PC-9 (cell line): ENCODE measurements around the gene GRB14. TPM values are rescaled to one million over a fixed set of nuclear protein-coding genes. Genes with fewer than 3 reads are reported as not detected.
"Not testable (repeated sequence)": the region's sequence is repeated elsewhere in the genome, so short reads cannot be mapped to it uniquely, and the experiment has no call there.

Experiments used
- BruUV-seq: library from RNA; stranded (reverse); fragments of 400-500 nt; replicated peaks from 2 replicates; lab custom pipeline; 2021; lab: Mats Ljungman, UMichigan
- CTCF ChIA-PET: fragments of 300-600 bp; sonication (Branson Sonifier 250); formaldehyde crosslinking; loops from one replicate; lab custom pipeline; 2022; ENCODE audit warnings: antibody characterized with exemption; lab: Charles Lee
- POLR2A ChIA-PET: fragments of 300-600 bp; sonication (Branson Sonifier 250); formaldehyde crosslinking; loops from one replicate; lab custom pipeline; 2022; ENCODE audit warnings: antibody characterized with exemption; ENCODE audit not compliant: unreplicated experiment; lab: Charles Lee
- DNase-seq, 2 experiments: peaks; one replicate each; pipeline versions ENCODE4 v3.0.0 to v3.0.0-alpha.2; 2015 to 2022; ENCODE audit warnings: mixed read lengths in 1 of 2
- H2AFZ ChIP-seq: fragments of 200-600 bp; sonication (generic); 2 replicates; pipeline ENCODE4 v1.8.1; 2017; ENCODE audit warnings: antibody characterized with exemption
- H3F3A ChIP-seq: fragments of 200-600 bp; sonication (generic); 2 replicates; pipeline ENCODE4 v1.8.1; 2017; ENCODE audit warnings: antibody characterized with exemption, mild to moderate bottlenecking, low read depth; ENCODE audit not compliant: insufficient read depth
- H3K27ac ChIP-seq: fragments of 200-600 bp; sonication (generic); 2 replicates; pipeline ENCODE4 v1.6.1; 2016; ENCODE audit warnings: mixed run types
- H3K27me3 ChIP-seq: fragments of 200-600 bp; sonication (generic); 2 replicates; pipeline ENCODE4 v1.6.1; 2016; ENCODE audit warnings: low read depth, mixed run types; ENCODE audit not compliant: insufficient read depth
- H3K36me3 ChIP-seq: fragments of 200-600 bp; sonication (generic); 2 replicates; pipeline ENCODE4 v1.6.1; 2016; ENCODE audit warnings: low read depth, mixed run types
- H3K4me1 ChIP-seq: fragments of 200-600 bp; sonication (generic); replicated peaks from 2 replicates; pipeline ENCODE4 v1.6.1; 2016; ENCODE audit warnings: mixed run types; ENCODE audit not compliant: insufficient read depth
- H3K4me2 ChIP-seq: fragments of 200-600 bp; sonication (generic); 2 replicates; pipeline ENCODE4 v1.6.1; 2017; ENCODE audit warnings: mixed run types
- H3K4me3 ChIP-seq: fragments of 200-600 bp; sonication (generic); 2 replicates; pipeline ENCODE4 v1.6.1; 2016; ENCODE audit warnings: mixed run types
- H3K79me2 ChIP-seq: fragments of 200-600 bp; sonication (generic); 2 replicates; pipeline ENCODE4 v1.6.1; 2017; ENCODE audit warnings: low read depth, mixed run types
- H3K9me2 ChIP-seq: fragments of 200-600 bp; sonication (generic); 2 replicates; pipeline ENCODE4 v1.8.1; 2017; ENCODE audit warnings: mild to moderate bottlenecking; ENCODE audit not compliant: insufficient read depth
- H3K9me3 ChIP-seq: fragments of 200-600 bp; sonication (generic); 2 replicates; pipeline ENCODE4 v1.8.1; 2016; ENCODE audit warnings: low read depth; ENCODE audit not compliant: insufficient read depth
- H4K20me1 ChIP-seq: fragments of 200-600 bp; sonication (generic); 2 replicates; pipeline ENCODE4 v1.8.1; 2017; ENCODE audit not compliant: insufficient read depth
- CTCF ChIP-seq: fragments of 200-600 bp; sonication (generic); conservative IDR thresholded peaks from 2 replicates; pipeline ENCODE4 v1.6.1; 2017; ENCODE audit warnings: mixed run types, antibody characterized with exemption, mild to moderate bottlenecking, moderate library complexity
- EZH2 ChIP-seq: fragments of 200-600 bp; sonication (generic); IDR thresholded peaks from 2 replicates; pipeline ENCODE4 v1.8.0; 2017; ENCODE audit warnings: antibody characterized with exemption, low read depth
- intact Hi-C: fragments of 100-400 bp; cut with micrococcal nuclease; formaldehyde crosslinking; loops from one replicate; pipeline ENCODE4 v1.10.0; 2022; ENCODE audit not compliant: unreplicated experiment
- total RNA-seq: library from RNA; stranded (reverse); gene quantifications from 2 replicates; pipeline ENCODE4 v1.2.3, GENCODE V29; 2021

GRB14 gene
- total RNA-seq, 1 experiment from 2014 or later = 3.4 TPM

GRCh38 chr2:164473021-164473420 is 148.3 kb downstream of the GRB14 start:
- Histone ChIP-seq H3K4me3 (no peak overlapping the region), H3K79me2 (no peaks in the 10 kb centered on the region), H3K9me2 (no peaks in the 10 kb centered on the region), H2AFZ (no peak overlapping the region), H3K27ac (no peak overlapping the region), H3K4me1 (no peaks in the 10 kb centered on the region), H3K27me3 (no peaks in the 10 kb centered on the region), H3K9me3 (no peaks in the 10 kb centered on the region), H3K36me3 (no peaks in the 10 kb centered on the region), H4K20me1 (no peaks in the 10 kb centered on the region), H3F3A (no peaks in the 10 kb centered on the region), H3K4me2 (no peak overlapping the region)
- DNase-seq = no peak
- CTCF ChIA-PET = no interaction called here
- TF ChIP-seq EZH2 = no peak
- no peak for TF ChIP-seq CTCF
- BruUV-seq = no TSS peak
- POLR2A ChIA-PET = interaction anchor here (0.6 kb wide), 1 partner anchor 524 kb away, joined by 3 read pairs; no protein-coding TSS in a partner anchor
- intact Hi-C loops = no loop called here

- POLR2A ChIA-PET = not testable (repeated sequence)
Observed at GRCh38 chr2:164465047-164465446, 156.2 kb downstream of the GRB14 start.

GRCh38 chr2:164464376-164464775 is 156.9 kb downstream of the GRB14 start:
- ChIA-PET CTCF (no interaction called here), POLR2A (interaction anchor here (0.6 kb wide), 1 partner anchor 1286 kb away, joined by 7 read pairs; no protein-coding TSS in a partner anchor)
- no peaks in the 10 kb centered on the region for H3K9me2 ChIP-seq
- H3K4me1 ChIP-seq = no peaks in the 10 kb centered on the region
- no peak overlapping the region for H2AFZ ChIP-seq
- no peak overlapping the region for H3K4me2 ChIP-seq
- H3K9me3 ChIP-seq = no peaks in the 10 kb centered on the region
- BruUV-seq = no TSS peak
- H3K79me2 ChIP-seq = no peaks in the 10 kb centered on the region
- no peak overlapping the region for H3K4me3 ChIP-seq
- no peaks in the 10 kb centered on the region for H4K20me1 ChIP-seq
- no peaks in the 10 kb centered on the region for H3F3A ChIP-seq
- intact Hi-C loops = no loop called here
- no peak for DNase-seq
- no peak overlapping the region for H3K27ac ChIP-seq
- H3K36me3 ChIP-seq = no peaks in the 10 kb centered on the region
- TF ChIP-seq CTCF = no peak
- TF ChIP-seq EZH2 = no peak
- no peaks in the 10 kb centered on the region for H3K27me3 ChIP-seq

More at GRCh38 chr2:164465047-164465446, 156.2 kb downstream of the GRB14 start:
- H3K79me2 ChIP-seq, H2AFZ ChIP-seq, H3F3A ChIP-seq, BruUV-seq, CTCF ChIA-PET, H3K4me3 ChIP-seq, H3K4me1 ChIP-seq, H3K9me3 ChIP-seq, H3K27ac ChIP-seq, H3K9me2 ChIP-seq, H3K27me3 ChIP-seq, DNase-seq, H3K4me2 ChIP-seq, H4K20me1 ChIP-seq, intact Hi-C loops, H3K36me3 ChIP-seq: not testable (repeated sequence)

- TF ChIP-seq EZH2 (no peak), CTCF (no peak)
- ChIA-PET POLR2A (no interaction called here), CTCF (no interaction called here)
- Histone ChIP-seq H3K4me3 (no peak overlapping the region), H3K4me1 (no peaks in the 10 kb centered on the region), H4K20me1 (no peaks in the 10 kb centered on the region), H3K9me2 (no peaks in the 10 kb centered on the region), H3K4me2 (no peak overlapping the region), H3K79me2 (no peaks in the 10 kb centered on the region), H3F3A (no peaks in the 10 kb centered on the region), H2AFZ (no peak overlapping the region), H3K27ac (no peak overlapping the region), H3K27me3 (no peaks in the 10 kb centered on the region), H3K9me3 (no peaks in the 10 kb centered on the region), H3K36me3 (no peaks in the 10 kb centered on the region)
- no TSS peak for BruUV-seq
- DNase-seq = no peak
- intact Hi-C loops = no loop called here
Observed at GRCh38 chr2:164458792-164459191, 162.5 kb downstream of the GRB14 start.
